ENCODE results near the gene TRANK1.

Gene TRANK1

GRCh38 chr3:36840453-36840921 is 104.4 kb downstream of the TRANK1 start:
- H3K36me3 ChIP-seq (ENCODE audit: control insufficient read depth, insufficient read depth, low read length) = no peaks in the 10 kb centered on the region
- 92 to 96% methylated on average over 2 to 5 of the region's 5 CpGs for WGBS, 2 experiments (ENCODE audit: insufficient coverage in 2 of 2)

GRCh38 chr3:36837089-36837488 is 107.8 kb downstream of the TRANK1 start:
- H3K27ac ChIP-seq (ENCODE audit: low read depth, low read length, severe bottlenecking) = no peak overlapping the region
- WGBS, 2 experiments (ENCODE audit: insufficient coverage in 2 of 2) = 14 to 74% methylated on average over 1 to 3 of the region's 3 CpGs
- peaks cover 2% of the 10 kb centered on the region for H3K9me3 ChIP-seq (ENCODE audit: control insufficient read depth, low read length)
- H3K4me1 ChIP-seq (ENCODE audit: control insufficient read depth, insufficient read depth, low read length, poor library complexity, severe bottlenecking) = no peaks in the 10 kb centered on the region
- H3K4me3 ChIP-seq (ENCODE audit: extremely low read depth, insufficient read depth, low read length, poor library complexity, severe bottlenecking) = no peak overlapping the region
- no peaks in the 10 kb centered on the region for H3K36me3 ChIP-seq (ENCODE audit: control insufficient read depth, insufficient read depth, low read length)

More at GRCh38 chr3:36840453-36840921, 104.4 kb downstream of the TRANK1 start:
- no peak overlapping the region for H3K27ac ChIP-seq (ENCODE audit: low read depth, low read length, severe bottlenecking)
- H3K4me3 ChIP-seq (ENCODE audit: extremely low read depth, insufficient read depth, low read length, poor library complexity, severe bottlenecking) = no peak overlapping the region
- no peaks in the 10 kb centered on the region for H3K4me1 ChIP-seq (ENCODE audit: control insufficient read depth, insufficient read depth, low read length, poor library complexity, severe bottlenecking)
- H3K9me3 ChIP-seq (ENCODE audit: control insufficient read depth, low read length) = peaks cover 2% of the 10 kb centered on the region

GRCh38 chr3:36833160-36833814 is 111.6 kb downstream of the TRANK1 start:
- H3K9me3 ChIP-seq (ENCODE audit: control insufficient read depth, low read length) = no peaks in the 10 kb centered on the region
- H3K27ac ChIP-seq (ENCODE audit: low read depth, low read length, severe bottlenecking) = no peak overlapping the region
- 92 to 94% methylated on average over 10 of the region's 10 CpGs for WGBS, 2 experiments (ENCODE audit: insufficient coverage in 2 of 2)
- H3K4me1 ChIP-seq (ENCODE audit: control insufficient read depth, insufficient read depth, low read length, poor library complexity, severe bottlenecking) = no peaks in the 10 kb centered on the region
- no peaks in the 10 kb centered on the region for H3K36me3 ChIP-seq (ENCODE audit: control insufficient read depth, insufficient read depth, low read length)
- no peak overlapping the region for H3K4me3 ChIP-seq (ENCODE audit: extremely low read depth, insufficient read depth, low read length, poor library complexity, severe bottlenecking)

- H3K4me3 ChIP-seq (ENCODE audit: extremely low read depth, insufficient read depth, low read length, poor library complexity, severe bottlenecking) = no peak overlapping the region
- H3K27ac ChIP-seq (ENCODE audit: low read depth, low read length, severe bottlenecking) = no peak overlapping the region
- WGBS, 2 experiments (ENCODE audit: insufficient coverage in 2 of 2) = 95 to 98% methylated on average over 6 of the region's 6 CpGs
- H3K4me1 ChIP-seq (ENCODE audit: control insufficient read depth, insufficient read depth, low read length, poor library complexity, severe bottlenecking) = no peaks in the 10 kb centered on the region
- H3K36me3 ChIP-seq (ENCODE audit: control insufficient read depth, insufficient read depth, low read length) = no peaks in the 10 kb centered on the region
- H3K9me3 ChIP-seq (ENCODE audit: control insufficient read depth, low read length) = no peaks in the 10 kb centered on the region
These were observed 112.4 kb downstream of the TRANK1 start for GRCh38 chr3:36832406-36832805.

GRCh38 chr3:36827133-36827532 is 117.7 kb downstream of the TRANK1 start:
- 93 to 98% methylated on average over 5 of the region's 5 CpGs for WGBS, 2 experiments (ENCODE audit: insufficient coverage in 2 of 2)
- Histone ChIP-seq H3K27ac (ENCODE audit: low read depth, low read length, severe bottlenecking) (no peak overlapping the region), H3K4me1 (ENCODE audit: control insufficient read depth, insufficient read depth, low read length, poor library complexity, severe bottlenecking) (no peaks in the 10 kb centered on the region), H3K9me3 (ENCODE audit: control insufficient read depth, low read length) (no peaks in the 10 kb centered on the region), H3K36me3 (ENCODE audit: control insufficient read depth, insufficient read depth, low read length) (no peaks in the 10 kb centered on the region), H3K4me3 (ENCODE audit: extremely low read depth, insufficient read depth, low read length, poor library complexity, severe bottlenecking) (no peak overlapping the region)

- H3K9me3 ChIP-seq (ENCODE audit: control insufficient read depth, low read length) = no peaks in the 10 kb centered on the region
- H3K4me1 ChIP-seq (ENCODE audit: control insufficient read depth, insufficient read depth, low read length, poor library complexity, severe bottlenecking) = no peaks in the 10 kb centered on the region
- H3K36me3 ChIP-seq (ENCODE audit: control insufficient read depth, insufficient read depth, low read length) = no peaks in the 10 kb centered on the region
- H3K27ac ChIP-seq (ENCODE audit: low read depth, low read length, severe bottlenecking) = no peak overlapping the region
- WGBS, 2 experiments (ENCODE audit: insufficient coverage in 2 of 2) = 95 to 100% methylated on average over 5 of the region's 6 CpGs
- H3K4me3 ChIP-seq (ENCODE audit: extremely low read depth, insufficient read depth, low read length, poor library complexity, severe bottlenecking) = no peak overlapping the region
These were observed 118.6 kb downstream of the TRANK1 start for GRCh38 chr3:36826240-36826639.

- no peaks in the 10 kb centered on the region for H3K36me3 ChIP-seq (ENCODE audit: control insufficient read depth, insufficient read depth, low read length)
- no peaks in the 10 kb centered on the region for H3K4me1 ChIP-seq (ENCODE audit: control insufficient read depth, insufficient read depth, low read length, poor library complexity, severe bottlenecking)
- 94 to 100% methylated on average over 3 to 4 of the region's 4 CpGs for WGBS, 2 experiments (ENCODE audit: insufficient coverage in 2 of 2)
- no peak overlapping the region for H3K4me3 ChIP-seq (ENCODE audit: extremely low read depth, insufficient read depth, low read length, poor library complexity, severe bottlenecking)
- H3K9me3 ChIP-seq (ENCODE audit: control insufficient read depth, low read length) = no peaks in the 10 kb centered on the region
- H3K27ac ChIP-seq (ENCODE audit: low read depth, low read length, severe bottlenecking) = no peak overlapping the region
These were observed 120.4 kb downstream of the TRANK1 start for GRCh38 chr3:36824443-36824842.

GRCh38 chr3:36823806-36824205 is 121.0 kb downstream of the TRANK1 start:
- no peak overlapping the region for H3K4me3 ChIP-seq (ENCODE audit: extremely low read depth, insufficient read depth, low read length, poor library complexity, severe bottlenecking)
- 80 to 88% methylated on average over 3 of the region's 3 CpGs for WGBS, 2 experiments (ENCODE audit: insufficient coverage in 2 of 2)
- no peaks in the 10 kb centered on the region for H3K9me3 ChIP-seq (ENCODE audit: control insufficient read depth, low read length)

GRCh38 chr3:36820083-36820482 is 124.8 kb downstream of the TRANK1 start:
- H3K4me1 ChIP-seq (ENCODE audit: control insufficient read depth, insufficient read depth, low read length, poor library complexity, severe bottlenecking) = no peaks in the 10 kb centered on the region
- 70 to 74% methylated on average over 3 of the region's 3 CpGs for WGBS, 2 experiments (ENCODE audit: insufficient coverage in 2 of 2)
- peak overlapping the region; percentile 17 for H3K27ac ChIP-seq (ENCODE audit: low read depth, low read length, severe bottlenecking)
- no peaks in the 10 kb centered on the region for H3K36me3 ChIP-seq (ENCODE audit: control insufficient read depth, insufficient read depth, low read length)
- H3K4me3 ChIP-seq (ENCODE audit: extremely low read depth, insufficient read depth, low read length, poor library complexity, severe bottlenecking) = no peak overlapping the region
- H3K9me3 ChIP-seq (ENCODE audit: control insufficient read depth, low read length) = no peaks in the 10 kb centered on the region

More at GRCh38 chr3:36823806-36824205, 121.0 kb downstream of the TRANK1 start:
- Histone ChIP-seq H3K27ac (ENCODE audit: low read depth, low read length, severe bottlenecking) (no peak overlapping the region), H3K4me1 (ENCODE audit: control insufficient read depth, insufficient read depth, low read length, poor library complexity, severe bottlenecking) (no peaks in the 10 kb centered on the region), H3K36me3 (ENCODE audit: control insufficient read depth, insufficient read depth, low read length) (no peaks in the 10 kb centered on the region)

GRCh38 chr3:36817806-36818533 is 126.9 kb downstream of the TRANK1 start:
- Histone ChIP-seq H3K9me3 (ENCODE audit: control insufficient read depth, low read length) (no peaks in the 10 kb centered on the region), H3K4me3 (ENCODE audit: extremely low read depth, insufficient read depth, low read length, poor library complexity, severe bottlenecking) (no peak overlapping the region), H3K36me3 (ENCODE audit: control insufficient read depth, insufficient read depth, low read length) (no peaks in the 10 kb centered on the region), H3K27ac (ENCODE audit: low read depth, low read length, severe bottlenecking) (no peak overlapping the region), H3K4me1 (ENCODE audit: control insufficient read depth, insufficient read depth, low read length, poor library complexity, severe bottlenecking) (no peaks in the 10 kb centered on the region)
- WGBS, 2 experiments (ENCODE audit: insufficient coverage in 2 of 2) = 73 to 89% methylated on average over 5 of the region's 6 CpGs

- no peak overlapping the region for H3K27ac ChIP-seq (ENCODE audit: low read depth, low read length, severe bottlenecking)
- no peak overlapping the region for H3K4me3 ChIP-seq (ENCODE audit: extremely low read depth, insufficient read depth, low read length, poor library complexity, severe bottlenecking)
- H3K36me3 ChIP-seq (ENCODE audit: control insufficient read depth, insufficient read depth, low read length) = no peaks in the 10 kb centered on the region
- WGBS, 2 experiments (ENCODE audit: insufficient coverage in 2 of 2) = 93 to 96% methylated on average over 8 of the region's 9 CpGs
- no peaks in the 10 kb centered on the region for H3K9me3 ChIP-seq (ENCODE audit: control insufficient read depth, low read length)
- H3K4me1 ChIP-seq (ENCODE audit: control insufficient read depth, insufficient read depth, low read length, poor library complexity, severe bottlenecking) = no peaks in the 10 kb centered on the region
These were observed 129.5 kb downstream of the TRANK1 start for GRCh38 chr3:36815375-36815774.

All from mesodermal cell (in vitro differentiated cells).